RWPE1 (cell line): ENCODE data around the gene CAMK1D.
A peak's percentile ranks its signal among the peaks of the same experiment; 100 is the strongest.

Experiments used
- CTCF ChIA-PET: fragments of 350-600 bp; sonication (Branson Sonifier 250); formaldehyde crosslinking; extraction: SDS; loops from one replicate; lab custom pipeline; 2021; lab: Yijun Ruan, JAX
- POLR2A ChIA-PET: fragments of 400-600 bp; formaldehyde crosslinking; extraction: SDS; loops from one replicate; lab custom pipeline; 2020; ENCODE audit warnings: antibody characterized with exemption; ENCODE audit not compliant: low non-redundant PET; lab: Yijun Ruan, JAX
- DNase-seq: peaks from one replicate; pipeline ENCODE4 v3.0.0; 2012; ENCODE audit warnings: low spot score
- H3K27ac ChIP-seq: fragments of 450-650 bp; 2 replicates; pipeline ENCODE4 v1.5.1; 2017
- CTCF ChIP-seq: fragments of 450-650 bp; conservative IDR thresholded peaks from 2 replicates; pipeline ENCODE4 v1.5.1; 2017; ENCODE audit warnings: low read depth, mild to moderate bottlenecking

The CAMK1D gene

GRCh38 chr10:12704488-12704887 lies 355.1 kb downstream of the CAMK1D start:
- peak; percentile 36 for DNase-seq
- no peak for TF ChIP-seq CTCF
- CTCF ChIA-PET, result interaction anchor here (0.6 to 1.5 kb wide), 3 partner anchors 86 to 490 kb away, joined by 3 to 7 read pairs (median 3); no protein-coding TSS in a partner anchor
- no peak overlapping the region for H3K27ac ChIP-seq
- POLR2A ChIA-PET, result no interaction called here

DNA sequence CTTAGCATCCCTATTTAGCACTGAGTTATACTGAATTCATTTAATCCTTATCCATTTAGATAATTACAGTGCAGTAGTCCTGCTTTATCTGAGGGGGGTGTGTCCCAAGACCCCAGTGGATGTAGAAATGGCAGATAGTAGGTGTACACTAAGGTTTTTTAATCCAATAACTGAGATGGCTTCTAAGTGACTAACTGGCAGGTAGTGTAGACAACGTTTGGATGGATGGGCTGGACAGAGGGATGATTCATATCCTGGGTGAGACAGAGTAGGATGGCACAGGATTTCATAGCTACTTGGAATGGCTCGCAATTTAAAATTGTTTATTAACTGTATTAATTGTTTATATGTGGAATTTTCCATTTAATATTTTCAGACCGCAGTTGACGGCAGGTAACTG lies 356.6 kb downstream of the CAMK1D start:
- no peak for TF ChIP-seq CTCF
- CTCF ChIA-PET, result no interaction called here
- peak; percentile 30 for DNase-seq
- POLR2A ChIA-PET, result no interaction called here
- H3K27ac ChIP-seq, result peak overlapping the region; percentile 69

DNA sequence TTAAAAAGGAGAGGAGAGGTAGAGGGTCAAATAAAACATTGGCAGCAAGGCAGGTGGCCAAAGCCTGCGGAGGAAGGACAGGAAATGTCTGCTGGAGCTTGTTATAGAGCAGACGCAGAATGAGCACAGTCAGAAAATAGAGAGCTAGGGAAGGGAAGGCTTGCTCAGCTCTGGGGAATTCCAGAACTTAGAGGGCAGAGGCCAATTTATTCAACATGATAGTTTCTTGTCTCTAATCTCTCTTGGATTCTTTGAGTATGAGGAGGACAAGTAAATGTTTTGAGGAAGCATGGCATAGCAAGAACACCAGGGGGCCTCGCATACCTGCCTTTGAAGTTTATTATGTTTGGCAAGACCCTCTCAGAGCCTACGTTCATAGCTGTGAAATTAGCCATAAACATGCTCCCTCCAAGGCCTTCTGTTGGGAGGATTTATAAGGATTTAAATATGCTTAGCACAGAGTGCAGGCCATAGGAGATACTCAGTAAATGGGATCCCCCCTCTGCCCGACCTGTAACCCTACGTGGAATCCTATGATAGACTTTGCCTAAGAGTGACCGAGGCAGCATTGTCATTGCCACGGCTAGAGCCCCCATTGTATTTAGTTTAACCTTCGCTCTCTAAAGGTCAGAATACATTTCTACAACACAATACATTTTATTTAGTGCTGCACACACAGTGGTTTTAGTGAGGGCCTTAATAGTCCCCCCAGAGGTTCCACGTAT lies 358.3 kb downstream of the CAMK1D start:
- peak; percentile 20 for DNase-seq
- TF ChIP-seq CTCF, result no peak; the same call in 1 of the 2 replicates
- CTCF ChIA-PET, result interaction anchor here (0.5 to 1.0 kb wide), 4 partner anchors 27 to 506 kb away, joined by 3 to 4 read pairs (median 3); no protein-coding TSS in a partner anchor
- POLR2A ChIA-PET, result no interaction called here
- peak overlapping the region; percentile 70 for H3K27ac ChIP-seq

DNA sequence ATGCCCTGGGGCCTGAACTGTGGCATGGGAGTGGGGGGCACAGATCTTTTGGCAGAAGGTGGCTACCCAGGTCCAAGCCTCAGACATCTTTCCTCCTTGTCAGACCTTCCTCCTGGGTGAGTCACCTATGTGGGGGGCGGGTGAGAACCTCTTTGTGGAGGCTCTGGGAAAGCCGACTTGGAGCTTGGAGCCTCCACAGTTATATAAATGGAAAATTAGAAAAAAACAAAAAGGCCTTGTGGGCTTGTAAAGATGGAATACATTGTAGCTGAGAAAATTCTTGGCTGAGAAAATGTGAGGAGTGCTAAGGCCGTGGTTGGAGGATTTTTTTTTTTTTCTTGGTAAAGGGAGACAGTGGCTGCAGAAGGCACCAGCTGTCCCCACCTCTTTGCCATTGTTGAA lies 359.7 kb downstream of the CAMK1D start:
- no peak for DNase-seq
- POLR2A ChIA-PET, result no interaction called here
- H3K27ac ChIP-seq, result peak overlapping the region; percentile 69
- CTCF ChIA-PET, result interaction anchor here (0.5 to 1.4 kb wide), 6 partner anchors 52 to 561 kb away, joined by 3 to 8 read pairs (median 3); no protein-coding TSS in a partner anchor
- no peak for TF ChIP-seq CTCF

DNA sequence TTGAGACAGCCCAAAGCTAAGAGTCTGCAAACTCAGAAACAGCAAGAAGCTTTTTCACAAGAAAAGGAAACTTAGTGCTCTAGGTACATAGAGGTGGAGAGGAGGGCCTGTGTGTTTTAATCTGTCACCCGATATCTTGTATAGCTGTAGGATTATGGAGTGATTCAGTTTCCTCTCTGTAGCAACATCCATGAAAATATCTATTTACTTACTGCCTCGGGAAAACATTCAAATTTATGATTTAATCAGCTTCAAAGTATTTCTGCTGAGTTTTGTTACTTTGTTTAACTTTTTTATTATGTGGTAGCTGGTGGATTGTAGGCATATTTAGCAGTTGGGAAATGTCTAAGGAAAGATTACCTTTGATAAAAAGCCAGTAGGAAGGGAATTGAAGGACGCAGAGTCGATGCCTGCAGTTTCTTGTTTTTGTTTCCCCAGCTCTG lies 360.2 kb downstream of the CAMK1D start:
- CTCF ChIA-PET, result interaction anchor here (0.6 to 1.4 kb wide), 4 partner anchors 16 to 562 kb away, joined by 3 to 8 read pairs (median 4); no protein-coding TSS in a partner anchor
- H3K27ac ChIP-seq, result no peak overlapping the region
- POLR2A ChIA-PET, result no interaction called here

More for the DNA sequence above, 360.2 kb downstream of the CAMK1D start:
- peak; percentile 44 for DNase-seq
- no peak for TF ChIP-seq CTCF
